Peyer's patch (tissue), 4 donors: ENCODE data around the gene VSTM2B. TPM values are rescaled to one million over a fixed set of nuclear protein-coding genes. Genes with fewer than 3 reads are reported as not detected.

Experiments used
- DNase-seq, 3 donors: peaks; one replicate each; pipeline ENCODE4 v3.0.0-alpha.2; 2017 to 2019
- H3K27ac ChIP-seq, 4 donors: fragments of 200-600 bp; sonication (generic); one replicate each; pipeline ENCODE4 v1.5.1; 2016 to 2019
- H3K27me3 ChIP-seq, 2 donors: fragments of 200-600 bp; sonication (generic); one replicate each; pipeline ENCODE4 v1.5.1; 2019
- H3K36me3 ChIP-seq, 3 donors: fragments of 200-600 bp; sonication (generic); one replicate each; pipeline ENCODE4 v1.5.1; 2016 to 2019
- H3K4me1 ChIP-seq, 4 donors: fragments of 200-600 bp; sonication (generic); one replicate each; pipeline ENCODE4 v1.5.1; 2016 to 2019
- H3K4me3 ChIP-seq, 4 donors: fragments of 200-600 bp; sonication (generic); 1 replicate in 3 of 4; 2 replicates in 1 of 4; pipeline ENCODE4 v1.5.1; 2016 to 2019; ENCODE audit warnings: mild to moderate bottlenecking in 1 of 4
- H3K9me3 ChIP-seq, 4 donors: fragments of 200-600 bp; sonication (generic); one replicate each; pipeline ENCODE4 v1.5.1; 2016 to 2019; ENCODE audit warnings: mild to moderate bottlenecking in 1 of 4
- CTCF ChIP-seq, 6 experiments: fragments of 450-650 bp in 4 of 6; fragments of 200-600 bp in 2 of 6; sonication (generic) in 1 of 6; IDR thresholded peaks; one replicate each; pipeline ENCODE4 v1.5.1; 2017 to 2019; ENCODE audit warnings: antibody characterized with exemption in 6 of 6, mild to moderate bottlenecking in 3 of 6, moderate library complexity in 1 of 6
- POLR2A ChIP-seq, 2 donors: fragments of 450-650 bp; IDR thresholded peaks; one replicate each; pipeline ENCODE4 v1.5.1; 2017; ENCODE audit warnings: antibody characterized with exemption in 2 of 2, mild to moderate bottlenecking in 2 of 2, moderate library complexity in 2 of 2
- total RNA-seq, 4 donors: library from RNA; depleted of rRNA; stranded (reverse); fragments of >200 nt; gene quantifications; one replicate each; pipeline ENCODE4 v1.1.0, GENCODE V29; 2016

Gene VSTM2B
- total RNA-seq, 4 donors from 2014 or later, result not detected

GRCh38 chr19:29598496-29598895 is 72.7 kb downstream of the VSTM2B start:
- Histone ChIP-seq H3K27me3 (no peaks in the 10 kb centered on the region), H3K9me3 (no peaks in the 10 kb centered on the region), H3K27ac (no peak overlapping the region), H3K4me3 (no peak overlapping the region), H3K4me1 (no peaks in the 10 kb centered on the region), H3K36me3 (no peaks in the 10 kb centered on the region)
- TF ChIP-seq POLR2A (IDR thresholded peaks at IDR 0.05) (no peak), CTCF (IDR thresholded peaks at IDR 0.05) (no peak)
- DNase-seq, result no peak

GRCh38 chr19:29603308-29603707 is 77.5 kb downstream of the VSTM2B start:
- Histone ChIP-seq H3K9me3 (no peaks in the 10 kb centered on the region), H3K27ac (no peak overlapping the region), H3K4me1 (peaks cover 0 to 7% (median 0%) of the 10 kb centered on the region in 4 donors), H3K36me3 (no peaks in the 10 kb centered on the region), H3K27me3 (no peaks in the 10 kb centered on the region), H3K4me3 (no peak overlapping the region)
- TF ChIP-seq POLR2A (IDR thresholded peaks at IDR 0.05) (no peak), CTCF (IDR thresholded peaks at IDR 0.05) (no peak)
- no peak for DNase-seq

DNA sequence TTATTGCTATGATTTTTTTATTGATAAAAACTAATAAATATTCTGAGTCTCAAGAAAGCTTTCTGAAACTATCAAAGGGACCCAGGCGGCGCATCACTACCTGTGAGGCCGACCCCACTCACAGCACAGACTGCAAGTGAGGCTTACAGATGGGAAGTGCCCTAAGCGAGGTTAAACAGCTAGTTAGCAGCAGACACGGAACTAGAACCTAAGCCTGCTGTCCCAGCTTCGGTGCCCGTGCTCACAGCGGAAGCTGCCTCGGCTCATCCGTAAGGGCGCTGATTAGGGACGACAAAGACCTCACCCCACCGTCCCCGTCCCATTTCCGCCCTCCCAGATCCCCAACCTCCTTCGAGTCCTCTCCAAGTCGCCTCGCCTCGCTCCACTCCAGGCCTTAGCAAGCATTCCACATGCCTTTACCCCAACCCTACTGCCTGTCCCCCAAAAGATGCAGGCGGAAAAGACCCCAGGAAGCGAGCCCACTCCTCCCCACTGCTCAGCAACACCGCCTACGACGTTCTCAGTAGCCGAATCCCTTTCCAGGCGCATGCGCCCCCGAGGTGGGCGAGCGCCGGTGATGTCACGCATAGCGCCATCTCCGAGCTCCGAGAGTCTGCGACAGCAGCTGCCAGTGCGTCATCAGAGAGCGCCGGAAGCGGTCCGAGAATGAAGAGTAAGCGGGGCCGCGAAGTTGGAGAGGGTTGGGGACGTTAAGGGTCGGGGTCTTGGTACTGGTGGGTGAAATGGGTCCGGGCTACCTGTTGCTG is 80.0 kb downstream of the VSTM2B start, which contains the start of gene POP4:
Gene POP4 (plus strand): TSS at position 631 of the 767 bp plus-strand sequence. CDS start 36 bp downstream, at position 667.
- peak within 1 kb of the TSS; percentile 90 to 99 (median 98) for H3K27ac ChIP-seq
- no peaks in the 10 kb centered on the region for H3K27me3 ChIP-seq
- H3K4me3 ChIP-seq, result peak within 1 kb of the TSS; percentile 70 to 89 (median 74)
- peak; percentile 98 to 99 (median 99) for DNase-seq
- H3K36me3 ChIP-seq, result peaks cover 0 to 19% (median 0%) of the 10 kb centered on the region in 3 donors
- no peaks in the 10 kb centered on the region for H3K9me3 ChIP-seq
- TF ChIP-seq POLR2A (IDR thresholded peaks at IDR 0.05) (peak; percentile 95 to 97), CTCF (IDR thresholded peaks at IDR 0.05) (no peak)
- peaks cover 0 to 7% (median under 1%) of the 10 kb centered on the region in 4 donors for H3K4me1 ChIP-seq

- no peaks in the 10 kb centered on the region for H3K9me3 ChIP-seq
Observed at GRCh38 chr19:29606420-29606747, 80.6 kb downstream of the VSTM2B start.

DNA sequence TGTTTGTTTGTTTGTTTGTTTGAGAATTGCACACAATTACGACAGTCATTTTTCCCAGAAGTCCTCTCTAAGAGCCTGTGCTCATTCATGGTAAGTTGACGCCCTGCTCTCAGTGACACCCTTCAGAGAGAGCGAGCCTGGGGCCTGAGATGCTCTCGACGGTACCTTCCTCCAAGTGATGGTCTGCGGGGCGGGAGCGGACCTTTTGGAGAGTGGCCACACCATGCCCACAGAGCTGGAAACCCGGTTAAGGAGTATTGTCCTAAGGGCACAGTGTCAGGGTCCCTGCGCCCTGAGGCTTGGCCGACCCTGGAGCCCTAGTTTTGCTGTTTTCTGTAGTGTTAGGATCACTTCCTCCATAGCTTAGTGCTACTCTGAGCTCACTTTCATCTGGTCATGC is 83.8 kb downstream of the VSTM2B start:
- Histone ChIP-seq H3K27me3 (no peaks in the 10 kb centered on the region), H3K27ac (no peak overlapping the region), H3K4me3 (no peak overlapping the region), H3K4me1 (peaks cover 0 to 7% (median 2%) of the 10 kb centered on the region in 4 donors), H3K36me3 (peaks cover 0 to 54% (median 0%) of the 10 kb centered on the region in 3 donors), H3K9me3 (no peaks in the 10 kb centered on the region)
- no peak for DNase-seq
- no peak for TF ChIP-seq POLR2A (IDR thresholded peaks at IDR 0.05)
- TF ChIP-seq CTCF (IDR thresholded peaks at IDR 0.05), result no peak

More at GRCh38 chr19:29606420-29606747, 80.6 kb downstream of the VSTM2B start:
- DNase-seq, result no peak
- Histone ChIP-seq H3K36me3 (peaks cover 0 to 23% (median 0%) of the 10 kb centered on the region in 3 donors), H3K27me3 (no peaks in the 10 kb centered on the region), H3K27ac (peak overlapping the region; percentile 90 to 99 (median 98)), H3K4me3 (peak overlapping the region; percentile 70 to 89 (median 74)), H3K4me1 (peaks cover 0 to 7% (median 2%) of the 10 kb centered on the region in 4 donors)
- no peak for TF ChIP-seq CTCF (IDR thresholded peaks at IDR 0.05)
- TF ChIP-seq POLR2A (IDR thresholded peaks at IDR 0.05), result no peak
